ENCODE results near the gene UGT1A7. TPM values are rescaled to one million over a fixed set of nuclear protein-coding genes. Genes with fewer than 3 reads are reported as not detected.

Gene UGT1A7
- total RNA-seq, 2 experiments from 2014 or later, result not detected

- H3K27ac ChIP-seq (ENCODE audit: low read depth in 1 of 2, low read length in 2 of 2), result no peak overlapping the region
- CTCF ChIA-PET, result no interaction called here
- peaks cover 0 to 8% of the 10 kb centered on the region in 2 experiments for H3K9me3 ChIP-seq (ENCODE audit: control insufficient read depth in 1 of 2, insufficient read depth in 1 of 2, low read length in 2 of 2)
- H3K4me1 ChIP-seq (ENCODE audit: insufficient read depth, low read length), result no peaks in the 10 kb centered on the region
- intact Hi-C loops (cut with DNase I, micrococcal nuclease), result no loop called here
- Mint-ChIP-seq H3K9me3 (no peaks in the 10 kb centered on the region), H3K27me3 (peaks cover 12% of the 10 kb centered on the region), H3K4me1 (ENCODE audit: low read depth) (no peaks in the 10 kb centered on the region), H3K27ac (no peak overlapping the region), H3K36me3 (ENCODE audit: low read depth) (no peaks in the 10 kb centered on the region), H3K4me3 (no peak overlapping the region)
- no peak for TF ChIP-seq CTCF (IDR thresholded peaks at IDR 0.05)
- peaks cover 0 to 5% of the 10 kb centered on the region in 2 experiments for H3K27me3 ChIP-seq (ENCODE audit: control insufficient read depth in 1 of 2, insufficient read depth in 2 of 2, low read length in 2 of 2)
- H3K36me3 ChIP-seq (ENCODE audit: insufficient read depth, low read length), result no peaks in the 10 kb centered on the region
- no peak overlapping the region for H3K4me3 ChIP-seq (ENCODE audit: low read length)
- DNase-seq (no peak), ATAC-seq (ENCODE audit: poor library complexity) (no peak)
- POLR2A ChIA-PET, result no interaction called here
Measured at GRCh38 chr2:233789554-233789953, 107.9 kb downstream of the UGT1A7 start.

GRCh38 chr2:233791151-233791882, 109.6 kb downstream of the UGT1A7 start:
- ATAC-seq (ENCODE audit: poor library complexity) (no peak), DNase-seq (no peak)
- CTCF ChIA-PET, result no interaction called here
- H3K4me3 Mint-ChIP-seq, result no peak overlapping the region
- H3K27ac Mint-ChIP-seq, result no peak overlapping the region
- no peak for TF ChIP-seq CTCF (IDR thresholded peaks at IDR 0.05)
- H3K4me3 ChIP-seq (ENCODE audit: low read length), result no peak overlapping the region
- no peak overlapping the region for H3K27ac ChIP-seq (ENCODE audit: low read depth in 1 of 2, low read length in 2 of 2)
- H3K4me1 Mint-ChIP-seq (ENCODE audit: low read depth), result no peaks in the 10 kb centered on the region
- H3K36me3 Mint-ChIP-seq (ENCODE audit: low read depth), result no peaks in the 10 kb centered on the region
- no peaks in the 10 kb centered on the region for H3K36me3 ChIP-seq (ENCODE audit: insufficient read depth, low read length)
- intact Hi-C loops (cut with DNase I, micrococcal nuclease), result no loop called here
- H3K27me3 ChIP-seq (ENCODE audit: control insufficient read depth in 1 of 2, insufficient read depth in 2 of 2, low read length in 2 of 2), result no peaks in the 10 kb centered on the region
- no peaks in the 10 kb centered on the region for H3K9me3 Mint-ChIP-seq
- peaks cover 0 to 8% of the 10 kb centered on the region in 2 experiments for H3K9me3 ChIP-seq (ENCODE audit: control insufficient read depth in 1 of 2, insufficient read depth in 1 of 2, low read length in 2 of 2)
- POLR2A ChIA-PET, result no interaction called here
- peaks cover 2% of the 10 kb centered on the region for H3K27me3 Mint-ChIP-seq
- H3K4me1 ChIP-seq (ENCODE audit: insufficient read depth, low read length), result no peaks in the 10 kb centered on the region

- Mint-ChIP-seq H3K9me3 (no peaks in the 10 kb centered on the region), H3K27me3 (no peaks in the 10 kb centered on the region), H3K36me3 (ENCODE audit: low read depth) (no peaks in the 10 kb centered on the region), H3K27ac (no peak overlapping the region), H3K4me1 (ENCODE audit: low read depth) (no peaks in the 10 kb centered on the region), H3K4me3 (no peak overlapping the region)
- Histone ChIP-seq H3K36me3 (ENCODE audit: insufficient read depth, low read length) (no peaks in the 10 kb centered on the region), H3K4me3 (ENCODE audit: low read length) (no peak overlapping the region), H3K27ac (ENCODE audit: low read depth in 1 of 2, low read length in 2 of 2) (no peak overlapping the region), H3K27me3 (ENCODE audit: control insufficient read depth in 1 of 2, insufficient read depth in 2 of 2, low read length in 2 of 2) (no peaks in the 10 kb centered on the region), H3K4me1 (ENCODE audit: insufficient read depth, low read length) (no peaks in the 10 kb centered on the region), H3K9me3 (ENCODE audit: control insufficient read depth in 1 of 2, insufficient read depth in 1 of 2, low read length in 2 of 2) (peaks cover 0 to 8% of the 10 kb centered on the region in 2 experiments)
- ChIA-PET POLR2A (no interaction called here), CTCF (no interaction called here)
- ATAC-seq (ENCODE audit: poor library complexity) (no peak), DNase-seq (no peak)
- TF ChIP-seq CTCF (IDR thresholded peaks at IDR 0.05), result no peak
- intact Hi-C loops (cut with DNase I, micrococcal nuclease), result no loop called here
Measured at GRCh38 chr2:233791883-233792329, 110.2 kb downstream of the UGT1A7 start.
